KMS-11 (cell line): ENCODE data around the gene KRT12.

Experiments used
- H2AFZ ChIP-seq: fragments of 200-600 bp; sonication (generic); 2 replicates; pipeline ENCODE4 v1.6.1; 2016; ENCODE audit warnings: antibody characterized with exemption, mixed run types, low read depth
- H3K27ac ChIP-seq: fragments of 200-600 bp; sonication (generic); 2 replicates; pipeline ENCODE4 v1.6.1; 2016; ENCODE audit warnings: mild to moderate bottlenecking, mixed run types
- H3K27me3 ChIP-seq: fragments of 200-600 bp; sonication (generic); 2 replicates; pipeline ENCODE4 v1.6.1; 2017; ENCODE audit warnings: mild to moderate bottlenecking, low read depth, mixed run types, moderate library complexity; ENCODE audit not compliant: insufficient read depth
- H3K36me3 ChIP-seq: fragments of 200-600 bp; sonication (generic); 2 replicates; pipeline ENCODE4 v1.6.1; 2017; ENCODE audit warnings: mild to moderate bottlenecking, mixed run types; ENCODE audit not compliant: insufficient read depth
- H3K4me1 ChIP-seq: fragments of 200-600 bp; sonication (generic); 2 replicates; pipeline ENCODE4 v1.6.1; 2016; ENCODE audit warnings: mild to moderate bottlenecking, low read depth, mixed run types; ENCODE audit not compliant: poor library complexity, severe bottlenecking
- H3K4me2 ChIP-seq: fragments of 200-600 bp; sonication (generic); 2 replicates; pipeline ENCODE4 v1.7.0; 2016; ENCODE audit warnings: mild to moderate bottlenecking, mixed run types
- H3K4me3 ChIP-seq: fragments of 200-600 bp; sonication (generic); IDR thresholded peaks from 2 replicates; pipeline ENCODE4 v1.6.1; 2017; ENCODE audit warnings: low read depth, low read length, mixed read lengths; ENCODE audit not compliant: insufficient read depth
- H3K79me2 ChIP-seq: fragments of 200-600 bp; sonication (generic); 2 replicates; pipeline ENCODE4 v1.6.1; 2016; ENCODE audit warnings: low read depth, mixed run types; ENCODE audit not compliant: insufficient read depth
- H3K9ac ChIP-seq: fragments of 200-600 bp; sonication (generic); 2 replicates; pipeline ENCODE4 v1.6.1; 2016; ENCODE audit warnings: mild to moderate bottlenecking, mixed run types
- H4K20me1 ChIP-seq: fragments of 200-600 bp; sonication (generic); 2 replicates; pipeline ENCODE4 v1.6.1; 2016; ENCODE audit warnings: mild to moderate bottlenecking, mixed run types; ENCODE audit not compliant: insufficient read depth
- TF ChIP-seq, protein P1 (sequence below): fragments of 200-600 bp; sonication (generic); conservative IDR thresholded peaks from 2 replicates; pipeline ENCODE4 v1.6.1; 2017; ENCODE audit warnings: low read depth, mild to moderate bottlenecking, antibody characterized with exemption, low read length, moderate library complexity, mixed read lengths

Gene KRT12

DNA sequence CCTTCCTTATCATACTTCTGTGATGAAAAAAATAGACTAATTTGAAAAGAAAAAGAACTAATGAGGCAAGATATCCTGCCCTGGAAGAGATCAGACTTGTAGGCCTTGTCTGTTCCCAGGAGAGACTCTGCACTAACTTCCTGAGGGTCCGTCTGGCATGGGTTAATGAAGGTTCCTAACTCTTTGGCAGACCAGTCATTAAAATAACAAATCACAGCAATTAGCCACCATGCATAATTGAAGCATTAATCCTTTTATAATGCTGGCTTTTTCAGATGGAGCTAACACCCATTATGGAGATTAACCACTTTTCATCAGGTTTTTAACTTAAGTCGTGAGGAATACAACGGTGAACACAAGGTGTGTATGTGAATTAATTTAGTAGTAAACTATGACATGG is 34.2 kb downstream of the KRT12 start:
- no peak overlapping the region for H3K27ac ChIP-seq
- no peaks in the 10 kb centered on the region for H3K79me2 ChIP-seq
- H2AFZ ChIP-seq: no peak overlapping the region
- H3K4me3 ChIP-seq: no peak overlapping the region
- no peak overlapping the region for H3K9ac ChIP-seq
- H3K4me2 ChIP-seq: no peak overlapping the region
- no peaks in the 10 kb centered on the region for H3K4me1 ChIP-seq
- no peaks in the 10 kb centered on the region for H3K27me3 ChIP-seq
- H4K20me1 ChIP-seq: no peaks in the 10 kb centered on the region
- no peaks in the 10 kb centered on the region for H3K36me3 ChIP-seq
- TF ChIP-seq, protein P1, sequence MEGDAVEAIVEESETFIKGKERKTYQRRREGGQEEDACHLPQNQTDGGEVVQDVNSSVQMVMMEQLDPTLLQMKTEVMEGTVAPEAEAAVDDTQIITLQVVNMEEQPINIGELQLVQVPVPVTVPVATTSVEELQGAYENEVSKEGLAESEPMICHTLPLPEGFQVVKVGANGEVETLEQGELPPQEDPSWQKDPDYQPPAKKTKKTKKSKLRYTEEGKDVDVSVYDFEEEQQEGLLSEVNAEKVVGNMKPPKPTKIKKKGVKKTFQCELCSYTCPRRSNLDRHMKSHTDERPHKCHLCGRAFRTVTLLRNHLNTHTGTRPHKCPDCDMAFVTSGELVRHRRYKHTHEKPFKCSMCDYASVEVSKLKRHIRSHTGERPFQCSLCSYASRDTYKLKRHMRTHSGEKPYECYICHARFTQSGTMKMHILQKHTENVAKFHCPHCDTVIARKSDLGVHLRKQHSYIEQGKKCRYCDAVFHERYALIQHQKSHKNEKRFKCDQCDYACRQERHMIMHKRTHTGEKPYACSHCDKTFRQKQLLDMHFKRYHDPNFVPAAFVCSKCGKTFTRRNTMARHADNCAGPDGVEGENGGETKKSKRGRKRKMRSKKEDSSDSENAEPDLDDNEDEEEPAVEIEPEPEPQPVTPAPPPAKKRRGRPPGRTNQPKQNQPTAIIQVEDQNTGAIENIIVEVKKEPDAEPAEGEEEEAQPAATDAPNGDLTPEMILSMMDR: no peak

DNA sequence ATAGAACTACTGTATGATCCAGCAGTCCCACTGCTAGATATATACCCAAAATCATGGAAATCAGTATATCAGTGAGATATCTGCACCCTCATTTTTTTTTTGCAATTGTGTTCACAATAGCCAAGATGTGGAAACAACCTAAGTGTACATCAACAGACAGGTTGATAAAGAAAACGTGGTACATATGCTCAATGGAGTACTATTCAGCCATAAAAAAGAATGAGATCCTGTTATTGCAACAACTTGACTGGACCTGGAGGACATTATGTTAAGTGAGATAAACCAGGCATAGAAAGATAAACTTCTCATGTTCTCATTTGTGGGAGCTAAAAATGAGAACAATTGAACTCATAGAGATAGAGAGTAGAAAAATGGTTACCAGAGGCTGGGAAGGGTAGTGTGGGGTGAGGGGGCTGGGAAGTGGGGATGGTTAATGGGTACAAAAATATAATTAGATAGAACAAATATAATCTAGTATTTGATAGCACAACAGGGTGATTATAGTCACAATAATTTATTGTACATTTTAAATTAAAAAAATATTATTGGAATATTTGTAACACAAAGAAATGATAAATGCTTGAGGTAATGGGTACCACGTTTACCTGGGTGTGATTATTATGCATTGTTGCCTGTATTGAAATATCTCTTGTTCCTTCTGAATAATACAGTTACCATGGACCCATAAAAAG is 36.8 kb downstream of the KRT12 start:
- Histone ChIP-seq H3K4me1 (no peaks in the 10 kb centered on the region), H3K9ac (no peak overlapping the region), H3K79me2 (no peaks in the 10 kb centered on the region), H3K36me3 (no peaks in the 10 kb centered on the region), H4K20me1 (no peaks in the 10 kb centered on the region), H2AFZ (no peak overlapping the region), H3K4me2 (no peak overlapping the region), H3K4me3 (no peak overlapping the region), H3K27ac (no peak overlapping the region), H3K27me3 (no peaks in the 10 kb centered on the region)
- TF ChIP-seq, protein P1: no peak

DNA sequence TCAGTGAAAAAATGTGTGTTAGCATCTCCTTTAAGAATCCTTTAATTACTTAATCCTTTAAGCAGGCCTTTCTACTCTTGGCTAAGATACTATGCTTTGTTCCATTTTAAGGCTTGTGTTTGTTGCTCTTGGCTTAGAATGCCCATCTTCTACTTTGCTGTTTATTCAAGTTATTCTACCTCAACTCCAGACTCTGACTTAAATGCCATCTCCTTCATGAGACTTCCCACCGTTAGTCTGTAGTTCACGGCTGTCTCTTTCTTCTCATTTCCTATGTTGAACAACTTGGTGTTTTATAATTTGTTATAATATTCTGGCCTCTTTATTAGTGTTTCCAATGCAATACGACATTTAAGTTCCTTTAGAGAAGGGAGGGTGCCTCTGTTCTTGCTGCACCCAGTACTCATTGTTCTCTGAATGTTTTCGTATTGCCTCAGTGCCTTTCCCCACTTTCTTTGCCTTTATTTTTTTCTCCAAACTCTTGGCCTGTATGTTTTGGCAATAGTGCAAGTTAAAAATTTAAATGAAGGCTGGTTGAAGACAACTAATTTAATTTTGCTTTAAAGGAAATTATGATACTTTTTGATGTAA is 38.5 kb downstream of the KRT12 start:
- Histone ChIP-seq H4K20me1 (no peaks in the 10 kb centered on the region), H3K4me3 (no peak overlapping the region), H3K27me3 (no peaks in the 10 kb centered on the region), H3K79me2 (no peaks in the 10 kb centered on the region), H2AFZ (no peak overlapping the region), H3K36me3 (no peaks in the 10 kb centered on the region), H3K27ac (no peak overlapping the region), H3K4me2 (no peak overlapping the region), H3K9ac (no peak overlapping the region), H3K4me1 (peaks cover 6% of the 10 kb centered on the region)
- TF ChIP-seq, protein P1: no peak

DNA sequence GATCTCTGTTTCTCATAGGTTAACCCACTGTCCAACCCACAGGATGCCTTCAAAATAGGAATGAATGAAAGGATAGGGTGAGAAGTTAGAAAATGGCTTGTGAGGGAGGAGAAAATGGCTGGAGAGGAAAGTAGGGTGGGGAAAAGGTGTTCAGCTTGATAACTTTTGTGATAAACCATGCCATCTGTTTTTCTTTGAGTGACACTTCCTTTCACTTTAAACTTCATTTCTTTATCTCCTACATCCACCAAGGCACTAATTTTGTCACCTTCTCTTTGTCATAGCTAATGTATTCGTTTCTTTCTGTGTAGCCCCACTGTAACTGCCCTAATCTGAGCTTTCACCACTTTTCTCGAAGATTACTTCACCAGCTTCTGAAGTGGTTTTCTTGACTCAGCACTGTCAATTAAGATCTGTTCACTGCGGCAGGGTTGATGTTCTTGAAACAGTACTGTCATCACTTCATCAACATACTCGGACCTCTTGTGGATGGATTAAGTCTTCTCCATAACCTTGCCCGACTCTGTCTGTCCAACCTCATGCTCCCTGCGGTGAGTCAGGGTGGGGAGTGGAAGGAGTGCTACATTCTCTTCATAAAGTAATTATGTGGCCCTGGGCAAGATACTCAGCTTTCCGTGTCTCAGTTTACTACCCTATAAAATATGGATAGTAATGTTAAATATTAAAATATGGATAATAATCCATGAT is 39.1 kb downstream of the KRT12 start:
- peaks cover 6% of the 10 kb centered on the region for H3K4me1 ChIP-seq
- no peaks in the 10 kb centered on the region for H3K79me2 ChIP-seq
- TF ChIP-seq, protein P1: no peak
- H3K4me3 ChIP-seq: no peak overlapping the region
- H3K9ac ChIP-seq: no peak overlapping the region
- H4K20me1 ChIP-seq: no peaks in the 10 kb centered on the region
- no peaks in the 10 kb centered on the region for H3K36me3 ChIP-seq
- H3K4me2 ChIP-seq: no peak overlapping the region
- H3K27ac ChIP-seq: no peak overlapping the region
- H2AFZ ChIP-seq: no peak overlapping the region
- no peaks in the 10 kb centered on the region for H3K27me3 ChIP-seq
